ENCODE results near the gene RMI1.
"Not testable (repeated sequence)": the region's sequence is repeated elsewhere in the genome, so short reads cannot be mapped to it uniquely, and the experiment has no call there.

Gene RMI1

GRCh38 chr9:83980395-83981125, at the start of gene RMI1:
RMI1 (plus strand) TSS chr9:83980805; CDS start chr9:84000987, 20,182 bp downstream.
- peak; percentile 88 for DNase-seq

- DNase-seq = no peak
These were observed 49.7 kb upstream of the RMI1 start for GRCh38 chr9:83930881-83931280.

GRCh38 chr9:83932011-83932410, 48.6 kb upstream of the RMI1 start:
- no peak for DNase-seq

- DNase-seq = no peak
These were observed 47.8 kb upstream of the RMI1 start for GRCh38 chr9:83932851-83933250.

- no peak for DNase-seq
These were observed 46.8 kb upstream of the RMI1 start for GRCh38 chr9:83933790-83934189.

- no peak for DNase-seq
These were observed 45.9 kb upstream of the RMI1 start for GRCh38 chr9:83934569-83935275.

- no peak for DNase-seq
These were observed 45.2 kb upstream of the RMI1 start for GRCh38 chr9:83935276-83935935.

- no peak for DNase-seq
These were observed 44.1 kb upstream of the RMI1 start for GRCh38 chr9:83936523-83936922.

- DNase-seq = no peak
These were observed 42.6 kb upstream of the RMI1 start for GRCh38 chr9:83937861-83938455.

GRCh38 chr9:83940590-83941303, 39.9 kb upstream of the RMI1 start:
- no peak for DNase-seq

- DNase-seq = not testable (repeated sequence)
These were observed 32.5 kb upstream of the RMI1 start for GRCh38 chr9:83948096-83948495.

GRCh38 chr9:83956086-83956435, 24.5 kb upstream of the RMI1 start:
- no peak for DNase-seq

GRCh38 chr9:83956436-83957247, 24.0 kb upstream of the RMI1 start:
- no peak for DNase-seq

GRCh38 chr9:83957248-83957513, 23.4 kb upstream of the RMI1 start:
- no peak for DNase-seq

- DNase-seq = no peak
These were observed 21.5 kb upstream of the RMI1 start for GRCh38 chr9:83959061-83959460.

- DNase-seq = no peak
These were observed 19.6 kb upstream of the RMI1 start for GRCh38 chr9:83960991-83961390.

GRCh38 chr9:83962165-83962564, 18.4 kb upstream of the RMI1 start:
- DNase-seq = no peak

GRCh38 chr9:83964973-83965349, 15.6 kb upstream of the RMI1 start:
- no peak for DNase-seq

- no peak for DNase-seq
These were observed 15.0 kb upstream of the RMI1 start for GRCh38 chr9:83965350-83966208.

GRCh38 chr9:83966209-83966582, 14.4 kb upstream of the RMI1 start:
- no peak for DNase-seq

GRCh38 chr9:83967073-83967472, 13.5 kb upstream of the RMI1 start:
- no peak for DNase-seq

- DNase-seq = no peak
These were observed 11.0 kb upstream of the RMI1 start for GRCh38 chr9:83969602-83970001.

Data from NCI-H526 treated with DMSO at 0.1 percent for 48 hours (cell line).